ENCODE data around the gene RPS6KL1.

The RPS6KL1 gene

GRCh38 chr14:74945261-74945851 lies 22.3 kb upstream of the RPS6KL1 start:
- TF ChIP-seq, protein P1, sequence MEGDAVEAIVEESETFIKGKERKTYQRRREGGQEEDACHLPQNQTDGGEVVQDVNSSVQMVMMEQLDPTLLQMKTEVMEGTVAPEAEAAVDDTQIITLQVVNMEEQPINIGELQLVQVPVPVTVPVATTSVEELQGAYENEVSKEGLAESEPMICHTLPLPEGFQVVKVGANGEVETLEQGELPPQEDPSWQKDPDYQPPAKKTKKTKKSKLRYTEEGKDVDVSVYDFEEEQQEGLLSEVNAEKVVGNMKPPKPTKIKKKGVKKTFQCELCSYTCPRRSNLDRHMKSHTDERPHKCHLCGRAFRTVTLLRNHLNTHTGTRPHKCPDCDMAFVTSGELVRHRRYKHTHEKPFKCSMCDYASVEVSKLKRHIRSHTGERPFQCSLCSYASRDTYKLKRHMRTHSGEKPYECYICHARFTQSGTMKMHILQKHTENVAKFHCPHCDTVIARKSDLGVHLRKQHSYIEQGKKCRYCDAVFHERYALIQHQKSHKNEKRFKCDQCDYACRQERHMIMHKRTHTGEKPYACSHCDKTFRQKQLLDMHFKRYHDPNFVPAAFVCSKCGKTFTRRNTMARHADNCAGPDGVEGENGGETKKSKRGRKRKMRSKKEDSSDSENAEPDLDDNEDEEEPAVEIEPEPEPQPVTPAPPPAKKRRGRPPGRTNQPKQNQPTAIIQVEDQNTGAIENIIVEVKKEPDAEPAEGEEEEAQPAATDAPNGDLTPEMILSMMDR (conservative IDR thresholded peaks at IDR 0.05; ENCODE audit: low read depth) = peak; percentile 54
- ChIA-PET CTCF (interaction anchor here (0.6 to 3.3 kb wide), 19 partner anchors 8 to 1514 kb away, joined by 3 to 25 read pairs (median 3); no protein-coding TSS in a partner anchor), POLR2A (ENCODE audit: low non-redundant PET) (interaction anchor here (1.3 kb wide), 1 partner anchor 119 kb away, joined by 5 read pairs; the partner anchor contains the start of gene ACYP1)
- no peak for DNase-seq (ENCODE audit: low spot score)
- H3K27ac ChIP-seq = peak overlapping the region; percentile 74

GRCh38 chr14:74942608-74943007 lies 19.5 kb upstream of the RPS6KL1 start:
- no peak for DNase-seq (ENCODE audit: low spot score)
- no peak overlapping the region for H3K27ac ChIP-seq
- POLR2A ChIA-PET (ENCODE audit: low non-redundant PET) = no interaction called here
- TF ChIP-seq, protein P1 (conservative IDR thresholded peaks at IDR 0.05; ENCODE audit: low read depth) = no peak
- CTCF ChIA-PET = interaction anchor here (0.7 kb wide), 1 partner anchor 288 kb away, joined by 4 read pairs; no protein-coding TSS in a partner anchor

- ChIA-PET CTCF (interaction anchor here (0.6 to 0.7 kb wide), 3 partner anchors 146 to 1444 kb away, joined by 3 to 4 read pairs (median 3); no protein-coding TSS in a partner anchor), POLR2A (ENCODE audit: low non-redundant PET) (no interaction called here)
- peak overlapping the region; percentile 68 for H3K27ac ChIP-seq
- TF ChIP-seq, protein P1 (conservative IDR thresholded peaks at IDR 0.05; ENCODE audit: low read depth) = no peak
- no peak for DNase-seq (ENCODE audit: low spot score)
These were observed 19.1 kb upstream of the RPS6KL1 start for GRCh38 chr14:74942181-74942580.

GRCh38 chr14:74941676-74942097 lies 18.6 kb upstream of the RPS6KL1 start:
- POLR2A ChIA-PET (ENCODE audit: low non-redundant PET) = no interaction called here
- DNase-seq (ENCODE audit: low spot score) = no peak
- H3K27ac ChIP-seq = peak overlapping the region; percentile 68
- TF ChIP-seq, protein P1 (conservative IDR thresholded peaks at IDR 0.05; ENCODE audit: low read depth) = no peak
- CTCF ChIA-PET = interaction anchor here (0.6 to 0.7 kb wide), 3 partner anchors 147 to 1444 kb away, joined by 3 to 4 read pairs (median 3); no protein-coding TSS in a partner anchor

DNA sequence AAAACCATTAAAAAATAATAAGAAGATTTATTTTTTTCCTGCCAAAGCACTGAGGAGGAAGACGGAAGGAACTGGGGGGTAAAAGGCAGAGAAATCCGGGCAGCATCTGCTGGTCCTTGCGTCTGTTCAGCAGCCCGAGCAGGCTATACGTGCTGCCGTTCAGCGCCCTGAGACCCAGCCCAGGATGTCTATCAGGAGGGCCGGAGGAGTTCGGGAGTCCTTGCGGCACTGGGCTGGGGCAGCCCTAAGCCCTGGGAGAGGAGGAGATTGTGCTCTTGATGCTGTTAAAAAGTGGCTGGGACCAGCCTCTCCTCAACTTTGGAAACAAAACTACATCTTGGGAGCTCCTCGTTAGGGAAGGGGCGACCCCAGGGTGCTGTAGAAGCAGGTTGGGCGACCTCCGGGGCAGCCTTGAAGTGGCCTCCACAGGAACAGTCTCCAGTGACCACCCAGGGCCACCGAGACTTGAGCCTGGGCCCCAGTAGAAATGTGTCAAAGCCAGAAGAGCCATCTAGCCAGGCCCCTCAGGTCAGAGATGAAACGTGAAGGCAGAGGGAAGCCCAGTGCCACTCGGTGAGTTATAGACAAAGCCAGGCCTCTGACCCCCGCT lies 18.0 kb upstream of the RPS6KL1 start:
- CTCF ChIA-PET = interaction anchor here (0.6 to 0.7 kb wide), 2 partner anchors 28 to 83 kb away, joined by 5 to 6 read pairs; no protein-coding TSS in a partner anchor
- peak overlapping the region; percentile 68 for H3K27ac ChIP-seq
- no peak for DNase-seq (ENCODE audit: low spot score)
- POLR2A ChIA-PET (ENCODE audit: low non-redundant PET) = no interaction called here
- TF ChIP-seq, protein P1 (conservative IDR thresholded peaks at IDR 0.05; ENCODE audit: low read depth) = no peak

DNA sequence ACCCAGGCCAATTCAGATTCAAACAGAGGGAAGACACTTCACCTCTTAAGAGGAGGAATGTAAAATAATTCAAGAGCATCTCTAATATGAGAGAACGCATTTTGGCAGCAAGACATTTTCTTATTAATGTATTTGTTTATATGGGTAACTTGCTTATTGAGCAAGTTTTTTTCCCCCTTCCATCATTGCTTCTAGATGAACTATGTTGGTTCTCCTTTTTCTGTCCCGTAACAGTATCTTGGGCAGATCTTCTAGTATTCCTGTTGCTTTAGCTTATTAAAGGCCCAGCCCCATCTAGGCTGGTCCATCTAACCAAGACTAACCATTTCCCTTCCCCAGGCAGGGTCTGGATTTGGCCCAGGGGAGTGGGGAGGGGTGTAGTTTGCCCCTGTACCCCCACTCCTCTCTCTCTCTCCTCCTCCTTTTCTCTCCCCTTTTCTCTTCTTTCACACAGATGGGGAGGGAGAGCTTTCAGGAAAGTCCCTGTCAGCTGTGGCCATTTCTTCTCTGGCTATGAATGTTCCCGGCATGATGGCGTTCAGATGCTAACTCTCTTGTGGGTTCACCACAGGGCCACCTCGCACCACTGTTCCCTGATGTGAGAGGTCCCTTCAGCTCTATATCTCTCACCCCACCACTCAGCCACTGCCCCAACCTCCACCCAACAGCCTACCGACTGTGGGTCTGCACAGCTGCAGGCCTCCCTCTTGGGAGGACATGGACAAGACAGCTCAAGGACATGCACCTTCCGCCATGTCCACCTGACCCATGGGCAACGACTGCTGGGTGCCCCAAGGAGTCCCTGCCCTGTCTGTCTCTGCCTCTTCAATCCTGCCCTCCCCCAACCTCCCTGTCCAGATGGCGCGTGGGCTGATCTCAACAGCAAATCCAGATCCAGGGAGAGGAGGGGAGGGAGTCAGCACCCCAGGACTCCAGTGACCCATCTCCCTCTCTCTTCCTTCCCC lies 15.8 kb upstream of the RPS6KL1 start:
- ChIA-PET POLR2A (ENCODE audit: low non-redundant PET) (no interaction called here), CTCF (interaction anchor here (0.6 kb wide), 2 partner anchors 229 to 641 kb away, joined by 3 read pairs; no protein-coding TSS in a partner anchor)
- no peak for DNase-seq (ENCODE audit: low spot score)
- no peak overlapping the region for H3K27ac ChIP-seq
- TF ChIP-seq, protein P1 (conservative IDR thresholded peaks at IDR 0.05; ENCODE audit: low read depth) = no peak

Measured in RWPE1 (cell line).